BE2C (cell line): ENCODE measurements around the gene ABRACL.

Source experiments
- DNase-seq: peaks from one replicate; pipeline ENCODE4 v3.0.0-alpha.2; 2020
- H3K27me3 ChIP-seq: fragments of 250-450 bp; sonication (Bioruptor Pico); 2 replicates; pipeline ENCODE4 v1.5.1; 2020; ENCODE audit warnings: mild to moderate bottlenecking
- H3K36me3 ChIP-seq: fragments of 250-450 bp; sonication (Bioruptor Pico); 2 replicates; pipeline ENCODE4 v1.5.1; 2020; ENCODE audit warnings: mild to moderate bottlenecking
- H3K4me1 ChIP-seq: fragments of 250-450 bp; sonication (Bioruptor Pico); 2 replicates; pipeline ENCODE4 v1.5.1; 2020
- H3K4me3 ChIP-seq: 2 replicates; pipeline ENCODE4 v1.5.1; 2011; ENCODE audit warnings: low read depth, low read length
- H3K9me3 ChIP-seq: fragments of 250-450 bp; sonication (Bioruptor Pico); 2 replicates; pipeline ENCODE4 v1.5.1; 2020
- TF ChIP-seq, protein P1 (sequence below): IDR thresholded peaks from 2 replicates; pipeline ENCODE4 v1.5.1; 2012; ENCODE audit warnings: mild to moderate bottlenecking, low read depth, low read length

ABRACL gene

DNA sequence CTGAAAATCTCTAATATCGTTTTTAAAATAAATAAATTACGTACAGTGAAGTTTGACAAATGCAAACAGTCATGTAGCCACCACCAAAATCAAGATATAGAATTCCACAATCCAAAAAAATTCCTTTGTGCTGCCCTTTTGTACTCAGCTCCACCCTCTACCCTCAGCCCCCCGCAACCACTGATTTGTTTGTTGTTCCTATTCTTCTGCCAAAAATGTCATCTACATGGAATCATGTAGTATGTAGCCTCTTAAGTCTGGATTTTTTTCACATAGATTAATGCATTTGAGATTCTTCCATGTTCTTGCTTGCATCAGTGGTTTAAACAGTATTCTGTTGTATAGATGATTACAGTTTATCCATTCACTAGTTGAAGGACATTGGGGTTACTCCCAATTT lies 32.0 kb upstream of the ABRACL start:
- DNase-seq, result no peak
- Histone ChIP-seq H3K4me3 (no peak overlapping the region), H3K27me3 (no peaks in the 10 kb centered on the region), H3K4me1 (no peaks in the 10 kb centered on the region), H3K9me3 (no peaks in the 10 kb centered on the region), H3K36me3 (no peaks in the 10 kb centered on the region)
- TF ChIP-seq, protein P1, sequence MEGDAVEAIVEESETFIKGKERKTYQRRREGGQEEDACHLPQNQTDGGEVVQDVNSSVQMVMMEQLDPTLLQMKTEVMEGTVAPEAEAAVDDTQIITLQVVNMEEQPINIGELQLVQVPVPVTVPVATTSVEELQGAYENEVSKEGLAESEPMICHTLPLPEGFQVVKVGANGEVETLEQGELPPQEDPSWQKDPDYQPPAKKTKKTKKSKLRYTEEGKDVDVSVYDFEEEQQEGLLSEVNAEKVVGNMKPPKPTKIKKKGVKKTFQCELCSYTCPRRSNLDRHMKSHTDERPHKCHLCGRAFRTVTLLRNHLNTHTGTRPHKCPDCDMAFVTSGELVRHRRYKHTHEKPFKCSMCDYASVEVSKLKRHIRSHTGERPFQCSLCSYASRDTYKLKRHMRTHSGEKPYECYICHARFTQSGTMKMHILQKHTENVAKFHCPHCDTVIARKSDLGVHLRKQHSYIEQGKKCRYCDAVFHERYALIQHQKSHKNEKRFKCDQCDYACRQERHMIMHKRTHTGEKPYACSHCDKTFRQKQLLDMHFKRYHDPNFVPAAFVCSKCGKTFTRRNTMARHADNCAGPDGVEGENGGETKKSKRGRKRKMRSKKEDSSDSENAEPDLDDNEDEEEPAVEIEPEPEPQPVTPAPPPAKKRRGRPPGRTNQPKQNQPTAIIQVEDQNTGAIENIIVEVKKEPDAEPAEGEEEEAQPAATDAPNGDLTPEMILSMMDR, result no peak

DNA sequence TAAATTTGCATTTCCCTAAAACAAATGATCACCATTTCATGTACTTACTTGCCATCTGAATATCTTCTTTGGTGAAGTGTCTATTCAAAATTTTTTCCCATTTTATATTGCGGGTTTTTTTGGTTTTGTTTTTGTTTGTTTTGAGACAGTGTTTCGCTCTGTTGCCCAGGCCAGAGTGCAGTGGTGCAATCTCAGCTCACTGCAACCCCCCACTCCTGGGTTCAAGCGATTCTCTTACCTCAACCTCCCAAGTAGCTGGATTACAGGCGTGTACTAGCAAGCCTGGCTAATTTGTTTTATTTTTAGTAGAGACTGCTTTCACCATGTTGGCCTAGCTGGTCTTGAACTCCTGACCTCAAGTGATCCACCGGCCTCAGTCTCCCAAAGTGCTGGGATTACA lies 31.4 kb upstream of the ABRACL start:
- Histone ChIP-seq H3K4me3 (no peak overlapping the region), H3K27me3 (no peaks in the 10 kb centered on the region), H3K9me3 (no peaks in the 10 kb centered on the region), H3K4me1 (no peaks in the 10 kb centered on the region), H3K36me3 (no peaks in the 10 kb centered on the region)
- TF ChIP-seq, protein P1, result no peak
- DNase-seq, result no peak

DNA sequence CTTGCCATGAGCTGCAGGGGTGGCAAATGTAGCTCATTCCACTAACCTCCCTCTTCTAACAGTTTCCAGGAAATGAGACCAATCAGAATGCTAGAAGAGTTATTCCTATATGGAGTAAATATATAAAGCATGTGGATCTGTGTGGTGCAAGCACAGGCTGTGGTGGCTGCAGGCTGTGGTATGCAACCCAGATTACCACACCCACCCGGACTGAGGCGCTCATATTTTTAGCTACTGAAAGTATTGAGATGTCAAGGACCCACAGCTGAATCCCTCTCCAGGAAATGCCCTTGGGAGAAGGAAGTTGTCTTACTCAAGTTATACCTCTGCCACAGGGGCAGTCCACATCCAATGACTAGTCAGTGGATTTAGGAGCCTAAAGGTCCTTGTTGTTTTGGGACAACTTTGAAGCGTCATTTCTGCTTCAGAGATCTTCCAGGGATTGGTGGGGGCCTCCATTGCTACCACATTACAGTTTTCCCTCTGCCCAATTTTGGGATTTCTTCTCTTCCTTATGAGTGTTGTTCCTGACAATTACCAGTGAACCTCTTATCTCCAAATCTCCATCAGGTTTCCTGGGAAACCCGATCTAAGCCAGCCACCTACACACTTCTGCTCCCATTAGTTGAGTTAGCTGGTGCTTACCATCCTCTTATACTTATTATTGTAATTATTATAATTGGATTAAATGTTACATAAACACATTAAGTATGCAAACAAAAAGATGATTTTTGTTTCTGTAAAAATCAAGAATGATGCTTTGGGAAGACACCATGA lies 28.4 kb upstream of the ABRACL start:
- H3K9me3 ChIP-seq, result no peaks in the 10 kb centered on the region
- TF ChIP-seq, protein P1, result no peak
- DNase-seq, result no peak
- H3K4me3 ChIP-seq, result no peak overlapping the region
- no peaks in the 10 kb centered on the region for H3K4me1 ChIP-seq
- H3K27me3 ChIP-seq, result no peaks in the 10 kb centered on the region
- H3K36me3 ChIP-seq, result no peaks in the 10 kb centered on the region

DNA sequence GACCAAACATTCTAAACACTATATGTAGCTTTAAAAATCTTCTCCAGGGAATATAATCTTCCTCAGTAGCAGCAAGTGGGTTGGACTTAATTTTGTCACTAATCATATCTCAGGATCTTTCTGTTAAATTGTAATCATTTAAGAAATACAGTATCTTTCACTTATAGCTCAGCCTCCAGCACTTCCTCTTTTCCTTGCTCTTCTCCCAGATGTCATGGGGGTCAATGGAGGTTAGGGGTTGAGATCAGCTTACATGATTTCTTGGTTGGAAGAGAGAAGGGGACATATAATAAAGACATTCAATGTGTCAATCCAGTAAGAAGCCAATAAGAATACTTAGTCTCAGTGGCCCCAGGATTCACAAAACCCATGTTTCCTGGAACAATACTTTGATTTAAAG lies 24.8 kb upstream of the ABRACL start:
- DNase-seq, result no peak
- Histone ChIP-seq H3K9me3 (no peaks in the 10 kb centered on the region), H3K4me3 (no peak overlapping the region), H3K27me3 (no peaks in the 10 kb centered on the region), H3K36me3 (no peaks in the 10 kb centered on the region), H3K4me1 (no peaks in the 10 kb centered on the region)
- TF ChIP-seq, protein P1, result no peak

DNA sequence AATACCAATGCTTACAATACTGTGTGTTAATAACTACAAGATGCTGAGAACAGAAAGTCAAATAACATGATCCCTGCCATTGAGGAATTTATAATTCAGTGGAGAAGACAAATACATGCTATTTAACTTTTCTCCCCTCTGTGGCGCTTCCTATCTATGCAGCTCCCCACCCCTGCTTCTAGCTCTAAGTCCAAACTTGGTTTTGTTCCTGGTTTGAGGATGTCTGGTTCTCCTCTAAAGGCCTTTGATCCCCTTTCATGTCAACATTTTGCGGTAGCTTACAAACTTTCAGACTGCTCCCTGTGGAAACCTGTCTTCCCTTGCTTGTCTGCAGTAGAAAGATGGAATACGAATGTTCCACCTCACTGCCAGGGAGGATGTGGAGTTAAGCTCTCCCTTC lies 22.1 kb upstream of the ABRACL start:
- H3K36me3 ChIP-seq, result no peaks in the 10 kb centered on the region
- H3K9me3 ChIP-seq, result no peaks in the 10 kb centered on the region
- TF ChIP-seq, protein P1, result no peak
- no peak overlapping the region for H3K4me3 ChIP-seq
- H3K27me3 ChIP-seq, result no peaks in the 10 kb centered on the region
- no peak for DNase-seq
- H3K4me1 ChIP-seq, result no peaks in the 10 kb centered on the region

DNA sequence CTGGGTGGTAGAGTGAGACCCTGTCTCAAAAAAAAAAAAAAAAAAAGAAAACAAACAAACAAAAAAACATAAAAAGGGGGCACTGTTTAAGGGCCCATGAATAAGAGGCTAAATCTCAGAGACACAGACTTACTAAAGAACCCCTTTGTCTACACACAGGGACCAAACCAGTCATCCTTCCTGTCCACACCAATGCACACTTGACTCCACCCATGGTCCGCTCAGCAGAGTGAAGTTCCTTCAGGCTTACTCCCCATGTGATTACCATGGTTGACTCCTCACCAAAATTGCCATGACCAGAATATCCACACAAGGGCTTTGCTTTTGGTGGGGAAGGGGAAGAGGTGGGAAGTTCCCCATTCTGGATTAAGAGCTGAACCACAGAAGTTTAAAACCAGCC lies 21.1 kb upstream of the ABRACL start:
- no peak for DNase-seq
- H3K27me3 ChIP-seq, result no peaks in the 10 kb centered on the region
- no peak overlapping the region for H3K4me3 ChIP-seq
- TF ChIP-seq, protein P1, result no peak
- no peaks in the 10 kb centered on the region for H3K36me3 ChIP-seq
- H3K4me1 ChIP-seq, result no peaks in the 10 kb centered on the region
- no peaks in the 10 kb centered on the region for H3K9me3 ChIP-seq
